Forelimb muscle (tissue), 1 donor: ENCODE measurements around the gene SMIM17. TPM values are rescaled to one million over a fixed set of nuclear protein-coding genes. Genes with fewer than 3 reads are reported as not detected.

Experiments used
- DNase-seq: peaks from one replicate; pipeline ENCODE4 v3.0.0-alpha.2; 2013; ENCODE audit warnings: low read depth
- polyA plus RNA-seq: library from polyadenylated mRNA; unstranded; fragments of 120-200 nt; gene quantifications from one replicate; pipeline ENCODE4 v1.2.1, GENCODE V29; 2013; ENCODE audit not compliant: insufficient read length

Gene SMIM17
- 1.7 TPM for polyA plus RNA-seq

DNA sequence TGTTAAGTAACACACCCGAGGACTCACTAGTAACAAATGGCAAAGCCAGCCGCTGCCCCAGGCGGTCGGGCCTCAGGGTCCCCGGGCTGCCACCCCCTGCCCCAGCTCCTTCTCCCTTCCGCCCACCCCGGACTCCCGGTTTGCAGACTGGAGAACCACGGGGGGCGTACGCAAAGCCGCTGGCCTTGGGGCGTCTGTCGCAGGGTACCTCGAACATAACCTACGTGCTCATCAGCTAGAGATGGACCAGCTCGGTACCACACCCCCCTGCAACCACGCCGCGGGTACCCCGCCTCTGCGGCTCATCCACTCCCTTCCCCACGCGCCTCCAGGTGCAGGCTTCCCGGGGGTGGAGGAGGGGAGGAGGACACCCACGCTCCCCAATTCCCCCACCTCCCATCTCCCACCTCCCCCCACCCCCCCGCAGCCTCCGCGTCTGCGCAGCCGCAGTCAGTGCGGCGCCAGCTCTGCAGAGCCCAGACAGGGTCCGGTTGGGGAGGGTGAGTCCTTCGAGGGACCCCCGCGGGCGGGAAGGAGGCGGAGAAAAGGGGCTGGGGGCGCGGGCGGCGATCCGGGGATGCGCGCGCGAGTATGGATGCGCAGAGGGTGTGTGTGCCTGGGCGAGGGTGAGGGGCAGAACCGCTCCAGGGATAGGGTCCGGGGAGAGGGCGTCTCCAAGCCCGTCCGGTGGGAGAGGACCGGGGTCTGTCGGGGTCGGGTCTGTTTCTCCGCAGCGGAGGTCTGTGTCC, at the start of gene SMIM17:
SMIM17 (plus strand) TSS at position 449 of the 749 bp plus-strand sequence. CDS start 2,509 bp downstream, outside the sequence.
- no peak for DNase-seq

DNA sequence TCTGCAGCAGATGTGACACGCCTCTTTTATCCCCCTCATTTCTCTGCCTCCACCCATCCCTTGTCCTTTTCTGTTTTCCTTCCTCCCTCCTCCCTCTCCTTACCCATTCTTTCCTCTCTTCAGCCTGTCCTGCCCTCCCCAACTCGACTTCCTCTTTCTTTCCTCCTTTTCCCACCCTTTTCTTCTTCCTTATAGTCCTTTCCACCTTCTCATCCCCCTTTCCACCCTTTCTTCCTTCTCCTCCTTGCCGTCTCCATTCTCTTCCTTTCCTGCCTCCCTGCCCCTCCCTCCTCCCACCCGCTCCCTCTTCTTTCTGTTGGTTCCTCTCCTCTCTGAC, 48.5 kb upstream of the SMIM17 start:
- no peak for DNase-seq

DNA sequence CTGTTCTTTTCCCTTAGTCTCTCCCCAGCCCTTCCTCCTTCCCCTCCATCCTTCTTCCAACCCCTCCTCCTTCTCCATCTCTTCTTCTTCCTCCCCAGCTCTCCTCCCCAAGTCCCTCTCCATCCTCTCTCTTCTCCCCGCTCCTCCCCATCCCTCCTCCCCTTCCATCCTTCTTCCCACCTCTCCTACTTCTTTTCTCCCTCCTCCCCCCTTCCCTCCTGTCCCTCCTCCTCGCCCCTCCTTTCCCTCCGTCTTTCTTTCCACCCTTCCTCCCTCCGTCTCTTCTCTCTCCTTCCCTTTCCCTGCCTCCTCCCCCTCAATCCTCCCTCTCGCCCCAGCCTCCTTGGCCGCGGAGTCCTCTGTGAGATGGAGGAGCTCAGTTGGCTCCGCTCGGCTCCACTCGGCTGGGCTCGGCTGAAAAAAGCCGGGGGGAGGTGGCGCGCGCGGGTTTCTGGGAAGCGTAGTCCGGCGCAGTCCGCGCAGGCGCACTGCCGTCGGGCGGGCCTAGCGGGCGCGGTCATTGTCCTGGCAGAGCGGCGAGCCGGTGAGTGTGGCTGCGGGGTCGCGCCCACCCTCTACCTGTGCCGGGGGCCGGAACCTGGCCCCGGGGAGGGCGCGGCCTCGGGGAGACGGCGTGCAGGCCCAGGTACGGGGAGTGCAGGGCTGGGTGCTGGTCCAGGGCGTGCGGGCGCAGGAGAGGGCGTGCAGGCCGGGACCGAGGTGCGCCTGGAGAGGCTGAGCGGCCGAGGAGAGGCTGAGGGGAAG, 48.0 kb upstream of the SMIM17 start, which contains the start of gene ZNF71:
ZNF71 (plus strand) TSS at position 520 of the 765 bp plus-strand sequence. CDS start 6,257 bp downstream, outside the sequence.
- peak; percentile 44 for DNase-seq

DNA sequence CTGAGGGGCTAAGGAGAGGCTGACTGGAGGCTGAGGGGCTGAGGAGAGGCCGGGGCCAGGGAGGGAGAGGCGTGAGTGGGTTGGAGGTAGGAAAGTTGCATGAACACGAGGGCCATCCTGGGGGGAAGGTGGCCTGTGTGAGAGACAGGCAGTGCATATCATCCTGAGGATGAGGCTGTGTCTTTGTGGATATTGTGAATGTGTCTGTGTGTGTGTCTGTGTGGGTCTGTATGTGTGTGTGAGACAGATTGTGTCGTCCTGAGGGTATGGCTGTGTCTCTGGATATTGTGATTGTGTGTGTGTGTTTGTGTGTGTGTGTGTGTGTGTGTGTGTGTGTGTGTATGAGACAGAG, 47.4 kb upstream of the SMIM17 start:
- DNase-seq: no peak

DNA sequence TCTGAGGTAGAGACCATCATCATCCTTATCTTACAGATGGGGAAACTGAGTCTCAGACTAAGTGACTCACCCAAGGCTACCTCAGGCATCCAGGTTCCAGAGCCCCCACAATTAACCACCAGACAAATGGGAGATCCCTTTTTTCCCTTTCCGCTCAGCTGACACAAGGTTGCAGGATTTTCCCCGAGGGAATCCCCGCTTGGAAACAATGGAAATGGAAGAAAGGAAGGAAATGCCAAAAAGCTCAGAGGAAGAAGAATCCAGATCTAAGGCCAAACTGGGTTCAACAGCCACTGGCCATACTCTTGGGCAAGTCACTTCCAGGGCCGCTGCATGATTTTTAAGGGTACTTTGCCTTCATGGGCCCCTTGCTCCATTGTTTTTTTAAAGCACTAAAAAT, 46.3 kb upstream of the SMIM17 start:
- no peak for DNase-seq

DNA sequence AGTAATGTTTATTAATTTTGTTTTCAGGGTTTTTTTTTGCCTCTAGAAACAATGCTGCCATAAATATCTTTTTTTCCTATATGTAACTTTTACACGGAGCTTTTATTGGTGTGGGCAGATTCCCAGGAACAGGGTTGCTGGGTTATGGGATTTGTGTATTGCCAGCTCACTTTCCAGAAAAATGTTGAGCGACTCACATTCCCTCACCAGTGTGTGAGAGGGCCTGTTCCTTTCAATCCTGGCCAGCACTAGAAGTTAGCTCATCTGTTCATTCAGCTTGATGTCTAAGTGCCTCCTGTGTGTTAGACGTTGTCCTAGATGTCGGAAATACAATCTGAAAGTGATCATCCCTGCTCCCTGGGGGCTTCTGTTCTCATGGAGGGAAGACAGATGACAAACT, 45.3 kb upstream of the SMIM17 start:
- DNase-seq: no peak

DNA sequence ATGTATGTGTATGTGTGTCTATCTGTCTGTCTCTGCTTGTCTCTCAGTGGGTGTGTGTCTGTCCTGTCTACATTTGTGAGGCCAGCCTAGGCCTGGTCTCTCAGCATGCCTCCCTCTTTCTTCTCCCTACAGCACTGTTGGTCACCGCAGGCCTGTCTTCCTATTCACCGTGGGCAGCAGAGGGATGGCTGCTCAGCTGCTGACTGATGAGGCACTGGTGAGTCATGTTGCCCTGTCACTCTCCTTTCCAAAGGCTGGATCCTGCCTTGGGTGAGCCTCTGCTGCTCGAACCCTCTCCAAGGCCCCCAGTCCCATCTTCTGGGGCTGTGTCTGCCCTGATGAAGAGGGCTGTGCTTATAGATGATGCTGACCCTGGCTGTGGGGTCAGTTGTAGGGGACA, 41.6 kb upstream of the SMIM17 start:
- DNase-seq: no peak

DNA sequence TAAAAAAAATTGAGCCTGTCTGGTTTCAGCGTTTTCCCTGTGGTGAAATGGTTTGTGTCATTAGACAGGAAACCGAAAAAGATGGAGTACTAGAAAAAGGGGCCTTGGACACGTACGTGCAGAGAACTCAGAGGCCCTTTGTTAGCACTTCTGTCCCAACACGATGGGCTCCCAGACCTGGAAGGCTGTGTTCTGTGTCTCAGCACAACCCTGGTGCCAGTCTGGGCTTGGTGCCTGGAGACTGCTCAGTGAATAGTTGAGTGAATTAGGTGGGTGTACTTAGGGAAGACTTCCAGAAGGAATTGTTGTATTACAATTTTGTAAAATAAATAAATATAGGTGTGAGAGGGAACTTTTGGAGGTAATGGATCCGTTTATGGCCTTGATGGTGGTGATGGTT, 39.1 kb upstream of the SMIM17 start:
- no peak for DNase-seq

DNA sequence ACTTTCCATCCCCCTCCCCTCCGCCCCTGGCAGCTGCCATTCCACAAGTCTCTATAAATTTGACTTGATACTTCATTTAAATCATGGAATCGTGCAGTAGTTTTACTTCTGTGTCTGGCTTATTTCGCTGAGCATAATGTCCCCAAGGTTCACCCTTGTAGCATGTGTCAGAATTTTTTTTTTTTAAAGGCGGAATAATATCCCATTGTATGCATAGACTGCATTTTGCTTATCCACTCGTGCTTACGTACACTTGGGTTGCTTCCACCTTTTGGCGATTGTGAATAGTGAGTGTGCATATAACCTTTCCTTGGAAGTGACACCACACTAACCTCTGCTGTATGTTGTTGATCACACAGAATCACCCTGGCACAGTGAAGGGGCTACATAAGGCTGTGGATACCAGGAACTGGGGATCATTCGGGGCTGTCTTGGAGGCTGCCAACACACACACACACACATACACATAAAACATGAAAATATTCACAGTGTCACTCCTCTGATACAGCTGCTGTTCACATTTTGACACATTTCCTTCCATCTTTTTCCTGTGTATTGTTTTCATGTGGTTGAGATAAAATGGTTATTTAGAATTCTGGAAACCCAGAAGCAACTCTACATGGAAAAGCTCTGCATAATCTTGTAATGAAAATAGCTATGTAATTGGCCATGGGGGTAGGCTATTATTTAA, 34.5 kb upstream of the SMIM17 start:
- DNase-seq: no peak

DNA sequence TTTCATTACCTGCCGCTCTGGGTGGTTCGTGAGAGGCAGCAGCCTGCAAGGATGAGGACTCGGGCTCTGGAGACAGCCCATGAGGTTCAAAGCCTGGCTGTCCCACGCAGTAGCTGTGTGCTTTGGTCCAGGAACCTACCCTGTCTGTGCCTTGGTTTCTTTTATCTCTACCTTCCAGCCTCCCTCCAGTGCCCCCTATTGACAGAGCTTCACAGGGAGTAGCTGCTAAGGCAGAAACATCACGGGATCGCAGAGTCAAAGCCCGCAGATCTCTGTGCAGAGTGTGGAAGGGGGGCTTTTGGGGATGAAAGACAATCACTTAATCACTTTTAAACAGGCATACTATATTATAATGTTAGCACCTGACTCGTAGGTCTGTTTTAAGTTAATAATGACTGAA, 31.7 kb upstream of the SMIM17 start:
- no peak for DNase-seq

DNA sequence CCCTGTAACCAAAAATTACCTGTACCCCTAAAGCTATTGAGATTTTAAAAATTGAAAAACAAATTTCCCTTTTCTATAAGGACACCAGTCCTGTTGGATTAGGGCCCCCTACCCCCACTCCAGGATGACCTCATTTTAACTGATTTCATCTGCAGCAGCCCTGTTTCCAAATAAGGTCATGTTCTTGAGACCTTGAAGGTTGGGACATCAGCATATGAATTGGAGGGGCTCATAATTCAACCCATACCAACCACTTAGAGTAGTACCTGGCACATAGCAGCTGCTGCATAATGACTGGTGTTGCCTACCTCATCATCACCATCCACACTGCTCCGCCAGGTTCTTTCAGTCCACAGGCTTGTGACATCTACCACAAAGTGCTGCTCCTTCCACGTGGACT, 30.2 kb upstream of the SMIM17 start:
- DNase-seq: no peak

DNA sequence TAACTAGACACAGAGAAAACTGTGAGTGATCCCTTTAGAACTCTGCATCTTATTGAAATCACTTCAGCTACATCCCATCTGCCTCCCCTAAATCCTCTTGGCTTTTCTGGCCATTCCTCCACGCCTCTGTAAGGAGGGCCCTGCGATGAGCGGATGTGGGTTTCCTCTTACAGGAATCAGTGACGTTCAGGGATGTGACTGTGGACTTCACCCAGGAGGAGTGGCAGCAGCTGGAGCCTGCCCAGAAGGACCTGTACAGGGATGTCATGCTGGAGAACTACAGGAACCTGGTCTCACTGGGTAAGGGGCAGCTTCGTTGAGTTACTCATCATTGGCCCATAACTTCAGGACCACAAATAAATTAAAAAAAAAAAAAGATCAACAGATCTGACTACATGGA, 29.3 kb upstream of the SMIM17 start:
- DNase-seq: no peak

DNA sequence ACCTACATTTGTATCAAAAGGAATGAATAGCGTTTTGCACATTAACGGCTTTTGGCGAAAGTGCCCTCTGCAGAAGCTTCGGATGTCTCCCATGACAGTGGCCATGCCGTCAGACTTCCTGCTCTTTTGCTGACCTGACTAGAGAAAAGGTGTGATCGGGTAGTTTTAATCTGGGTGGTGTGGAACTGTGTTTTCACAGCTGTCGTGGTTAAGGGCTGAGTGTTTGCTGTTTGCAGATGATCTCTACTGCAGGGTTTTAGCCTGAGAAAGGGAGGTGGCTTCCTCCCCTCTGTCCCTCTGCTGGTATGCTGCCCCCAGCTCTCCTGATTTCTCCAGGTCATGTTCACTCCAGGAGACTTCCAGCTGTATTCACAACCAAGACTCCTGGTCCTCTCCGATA, 25.4 kb upstream of the SMIM17 start:
- DNase-seq: no peak

DNA sequence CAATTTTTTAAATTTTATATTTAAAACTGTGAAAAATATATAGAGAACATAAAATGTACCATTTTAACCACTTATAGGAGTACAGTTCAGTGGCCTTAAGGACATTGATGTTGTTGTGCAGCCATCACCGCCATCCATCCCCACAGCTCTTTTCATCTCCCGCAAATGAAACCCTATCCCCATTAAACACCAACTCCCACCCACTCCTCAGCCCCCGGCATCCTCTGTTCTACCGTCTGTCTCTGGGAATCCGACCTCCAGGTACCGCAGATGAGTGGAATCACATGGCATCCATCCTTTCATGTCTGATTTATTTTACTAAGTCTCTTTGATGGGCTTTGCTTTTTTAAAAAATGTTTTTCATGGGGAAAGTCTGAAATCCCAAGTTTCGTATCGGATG, 23.8 kb upstream of the SMIM17 start:
- DNase-seq: no peak

DNA sequence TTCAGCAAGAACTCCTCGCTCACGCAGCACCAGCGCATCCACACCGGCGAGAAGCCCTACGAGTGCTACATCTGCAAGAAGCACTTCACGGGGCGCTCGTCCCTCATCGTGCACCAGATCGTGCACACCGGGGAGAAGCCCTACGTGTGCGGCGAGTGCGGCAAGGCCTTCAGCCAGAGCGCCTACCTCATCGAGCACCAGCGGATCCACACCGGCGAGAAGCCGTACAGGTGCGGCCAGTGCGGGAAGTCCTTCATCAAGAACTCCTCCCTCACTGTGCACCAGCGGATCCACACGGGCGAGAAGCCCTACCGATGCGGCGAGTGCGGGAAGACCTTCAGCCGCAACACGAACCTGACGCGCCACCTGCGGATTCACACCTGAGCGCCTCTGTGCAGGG, 20.6 kb upstream of the SMIM17 start:
- no peak for DNase-seq

DNA sequence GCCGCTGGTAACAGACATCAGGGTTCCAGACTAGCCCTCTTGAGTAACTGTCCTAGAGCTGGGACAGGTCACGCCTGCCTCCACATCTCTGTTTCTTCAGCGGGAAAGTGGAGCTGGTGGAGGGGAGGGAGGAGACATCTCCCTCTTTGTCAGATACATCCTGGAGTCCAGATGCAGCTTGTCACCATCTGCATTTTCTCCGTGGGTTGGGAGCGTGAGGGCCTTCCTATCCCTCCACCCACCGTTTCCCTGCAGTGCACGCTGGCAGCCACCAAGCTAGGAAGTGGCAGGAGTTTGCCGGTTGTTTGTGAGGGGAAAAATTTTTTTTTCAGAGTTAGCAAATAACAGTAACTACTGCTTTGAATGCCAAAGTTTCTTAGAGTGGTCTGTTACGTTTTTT, 20.0 kb upstream of the SMIM17 start:
- no peak for DNase-seq

DNA sequence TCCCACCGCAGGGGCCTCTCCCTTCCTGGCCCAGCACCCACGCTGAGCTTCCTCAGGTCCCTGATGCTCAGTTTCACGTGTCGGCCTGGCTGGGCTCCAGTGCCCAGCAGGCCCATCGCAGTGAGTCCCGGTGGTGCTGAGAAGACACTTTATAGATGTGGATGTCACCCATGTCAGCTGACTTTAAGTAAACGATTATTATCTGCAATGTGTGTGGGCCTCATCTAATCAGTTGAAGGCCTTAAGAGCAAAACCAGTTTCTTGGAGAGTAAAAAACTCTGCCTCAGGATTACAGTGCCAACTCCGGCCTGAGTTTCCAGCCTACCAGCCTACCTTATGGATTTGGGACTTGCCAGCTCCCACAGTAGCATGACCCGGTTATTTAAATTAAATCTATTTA, 17.3 kb upstream of the SMIM17 start:
- no peak for DNase-seq

DNA sequence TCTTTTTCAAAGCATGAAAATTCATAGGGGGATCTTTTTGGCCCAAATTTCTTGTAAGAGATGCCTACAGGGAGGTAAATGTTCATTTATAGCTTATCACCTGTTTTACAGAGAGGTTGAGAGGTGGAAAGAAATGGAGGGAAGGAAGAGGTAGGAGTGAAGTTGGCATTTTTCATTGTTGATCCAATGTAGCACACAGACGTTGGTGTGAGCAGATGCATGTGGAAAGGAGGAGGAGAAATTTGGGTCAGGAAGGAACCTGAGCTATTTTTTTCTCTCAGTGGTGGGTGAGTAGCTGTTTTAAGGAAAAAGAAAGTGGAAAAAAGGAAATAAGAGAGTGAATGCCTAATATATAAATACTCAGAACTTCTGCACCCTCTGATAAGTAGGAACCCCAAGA, 9.9 kb upstream of the SMIM17 start:
- no peak for DNase-seq

DNA sequence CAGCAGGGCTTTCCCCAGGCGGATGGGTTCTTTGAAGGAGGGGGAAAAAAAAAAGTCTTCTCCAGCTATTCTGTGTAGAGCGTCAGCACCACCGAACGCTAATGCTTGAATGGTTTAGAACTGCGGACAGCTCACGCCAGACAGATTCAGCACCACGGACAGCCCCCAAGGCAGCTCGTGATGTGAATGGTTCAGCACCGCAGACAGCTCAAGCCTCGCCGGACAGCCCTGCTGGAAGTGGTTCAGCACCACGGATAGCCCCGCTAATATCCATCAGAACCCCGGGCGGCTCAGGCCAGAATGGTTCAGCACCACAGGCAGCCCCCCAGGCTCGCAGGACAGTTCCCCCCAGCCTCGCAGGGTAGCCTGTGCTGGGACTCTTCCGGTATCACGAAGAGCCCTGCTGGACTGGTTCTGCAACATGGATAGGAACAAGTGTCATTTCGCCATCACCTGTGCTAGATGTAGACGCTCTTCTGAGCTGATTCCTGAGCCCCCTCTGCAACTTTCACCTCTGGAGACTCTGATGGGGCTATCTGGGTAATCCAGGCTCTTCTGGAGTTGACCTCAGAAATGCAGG, 4.9 kb upstream of the SMIM17 start:
- DNase-seq: peak; percentile 52

DNA sequence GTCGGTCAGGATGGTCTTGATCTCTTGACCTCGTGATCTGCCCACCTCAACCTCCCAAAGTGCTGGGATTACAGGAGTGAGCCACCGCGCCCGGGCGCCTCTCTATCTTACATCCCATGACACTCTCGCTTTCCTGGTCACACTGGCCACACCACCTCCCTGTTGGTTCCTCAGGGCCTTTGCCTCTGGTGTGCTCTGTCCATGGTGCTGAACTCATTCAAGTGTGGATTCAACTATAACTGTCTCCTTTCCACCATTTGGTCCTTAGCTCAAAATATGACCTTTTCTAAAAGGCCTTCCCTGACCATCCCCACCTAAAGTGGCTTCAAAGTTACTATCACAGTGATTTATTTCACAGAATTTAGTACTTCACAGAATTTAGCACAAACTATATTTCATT, 3.7 kb upstream of the SMIM17 start:
- DNase-seq: peak; percentile 4

DNA sequence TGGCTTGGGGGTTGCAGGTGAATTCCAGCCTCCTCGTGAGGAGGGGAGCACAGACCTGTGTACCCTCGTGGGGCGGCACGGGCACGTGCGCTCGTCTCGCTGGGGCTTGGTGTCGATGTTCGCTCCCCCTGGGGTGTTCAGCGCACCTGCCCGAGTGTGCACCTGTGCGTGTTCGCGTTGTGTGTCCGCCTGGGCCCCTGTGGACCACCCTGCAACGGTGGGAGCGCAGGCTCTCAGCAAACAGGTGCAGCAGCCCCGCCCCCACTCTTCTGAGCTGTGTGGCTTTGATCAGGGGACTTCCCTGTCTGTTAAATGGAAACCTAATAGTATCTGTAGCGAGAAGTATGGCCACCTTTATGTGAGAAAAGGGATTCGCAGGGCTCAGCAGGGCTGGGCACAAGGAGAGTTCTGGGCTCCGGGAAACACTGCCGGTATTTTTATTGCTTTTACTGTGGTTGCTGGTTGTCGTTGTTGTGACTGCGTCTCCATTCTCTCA, 549 bp downstream of the SMIM17 start:
- DNase-seq: no peak

DNA sequence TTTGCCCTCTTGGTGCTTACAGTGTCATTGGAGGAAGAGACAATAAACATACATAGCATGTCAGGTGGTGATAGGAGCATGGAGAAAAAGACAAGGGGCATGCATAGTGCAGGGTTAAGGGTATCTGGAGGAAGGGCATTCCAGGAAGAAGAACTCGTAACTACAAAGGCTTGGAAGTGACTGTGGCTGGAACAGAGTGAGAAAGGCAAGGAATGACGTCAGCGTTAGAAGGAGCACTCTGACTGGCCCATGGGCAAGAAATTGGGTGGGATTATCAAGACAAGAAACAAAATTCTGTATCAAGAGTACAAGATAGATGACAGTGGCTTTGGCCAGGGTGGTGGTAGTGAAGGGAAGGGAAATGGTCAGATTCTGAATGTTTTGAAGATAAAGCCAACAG, 11.2 kb downstream of the SMIM17 start:
- DNase-seq: no peak
